ENCODE measurements around the gene SEC22B. TPM values are rescaled to one million over a fixed set of nuclear protein-coding genes. Genes with fewer than 3 reads are reported as not detected.
A peak's percentile ranks its signal among the peaks of the same experiment; 100 is the strongest.
"Not testable (repeated sequence)": the region's sequence is repeated elsewhere in the genome, so short reads cannot be mapped to it uniquely, and the experiment has no call there.

Gene SEC22B
- total RNA-seq, 2 experiments from 2014 or later: 23.2 to 24.9 TPM

- H3K36me3 Mint-ChIP-seq (ENCODE audit: low read depth); CTCF ChIA-PET; H3K4me1 ChIP-seq (ENCODE audit: insufficient read depth, low read length); H3K36me3 ChIP-seq (ENCODE audit: insufficient read depth, low read length); intact Hi-C loops (cut with DNase I, micrococcal nuclease); H3K27me3 ChIP-seq (ENCODE audit: control insufficient read depth in 1 of 2, insufficient read depth in 2 of 2, low read length in 2 of 2); H3K4me3 Mint-ChIP-seq; H3K9me3 ChIP-seq (ENCODE audit: control insufficient read depth in 1 of 2, insufficient read depth in 1 of 2, low read length in 2 of 2); H3K4me3 ChIP-seq (ENCODE audit: low read length); H3K27ac ChIP-seq (ENCODE audit: low read depth in 1 of 2, low read length in 2 of 2); H3K9me3 Mint-ChIP-seq; H3K27me3 Mint-ChIP-seq; ATAC-seq (ENCODE audit: poor library complexity); H3K27ac Mint-ChIP-seq; POLR2A ChIA-PET: not testable (repeated sequence)
- H3K4me1 Mint-ChIP-seq (ENCODE audit: low read depth): peaks cover 21% of the 10 kb centered on the region
- peak in 3 of 14 experiments; percentile 21 to 42 (median 27) for DNase-seq
Observed at GRCh38 chr1:120123813-120124510, 52.4 kb downstream of the SEC22B start.

- intact Hi-C loops (cut with DNase I, micrococcal nuclease); H3K4me1 ChIP-seq (ENCODE audit: insufficient read depth, low read length); POLR2A ChIA-PET; H3K27me3 Mint-ChIP-seq; H3K36me3 Mint-ChIP-seq (ENCODE audit: low read depth); H3K9me3 Mint-ChIP-seq; H3K9me3 ChIP-seq (ENCODE audit: control insufficient read depth in 1 of 2, insufficient read depth in 1 of 2, low read length in 2 of 2); CTCF ChIA-PET; H3K27me3 ChIP-seq (ENCODE audit: control insufficient read depth in 1 of 2, insufficient read depth in 2 of 2, low read length in 2 of 2); H3K36me3 ChIP-seq (ENCODE audit: insufficient read depth, low read length); H3K4me3 ChIP-seq (ENCODE audit: low read length); H3K27ac ChIP-seq (ENCODE audit: low read depth in 1 of 2, low read length in 2 of 2): not testable (repeated sequence)
- ATAC-seq (ENCODE audit: poor library complexity) (peak; percentile 62), DNase-seq (peak in 1 of 14 experiments; percentile 44)
- peak overlapping the region; percentile 39 for H3K4me3 Mint-ChIP-seq
- peaks cover 21% of the 10 kb centered on the region for H3K4me1 Mint-ChIP-seq (ENCODE audit: low read depth)
- H3K27ac Mint-ChIP-seq: peak overlapping the region; percentile 30
Observed at GRCh38 chr1:120122262-120122893, 53.9 kb downstream of the SEC22B start.

GRCh38 chr1:120121830-120122229 is 54.5 kb downstream of the SEC22B start:
- H3K9me3 ChIP-seq (ENCODE audit: control insufficient read depth in 1 of 2, insufficient read depth in 1 of 2, low read length in 2 of 2); H3K27ac Mint-ChIP-seq; H3K4me1 ChIP-seq (ENCODE audit: insufficient read depth, low read length); H3K27me3 ChIP-seq (ENCODE audit: control insufficient read depth in 1 of 2, insufficient read depth in 2 of 2, low read length in 2 of 2); H3K36me3 Mint-ChIP-seq (ENCODE audit: low read depth); ATAC-seq (ENCODE audit: poor library complexity); POLR2A ChIA-PET; H3K4me3 ChIP-seq (ENCODE audit: low read length); CTCF ChIA-PET; intact Hi-C loops (cut with DNase I, micrococcal nuclease); H3K27me3 Mint-ChIP-seq; H3K4me3 Mint-ChIP-seq; DNase-seq; H3K27ac ChIP-seq (ENCODE audit: low read depth in 1 of 2, low read length in 2 of 2); H3K36me3 ChIP-seq (ENCODE audit: insufficient read depth, low read length); H3K9me3 Mint-ChIP-seq: not testable (repeated sequence)
- peaks cover 21% of the 10 kb centered on the region for H3K4me1 Mint-ChIP-seq (ENCODE audit: low read depth)

- H3K9me3 ChIP-seq (ENCODE audit: control insufficient read depth in 1 of 2, insufficient read depth in 1 of 2, low read length in 2 of 2); H3K4me3 ChIP-seq (ENCODE audit: low read length); H3K27me3 Mint-ChIP-seq; H3K27ac Mint-ChIP-seq; ATAC-seq (ENCODE audit: poor library complexity); DNase-seq; CTCF ChIA-PET; H3K4me1 ChIP-seq (ENCODE audit: insufficient read depth, low read length); POLR2A ChIA-PET; H3K27ac ChIP-seq (ENCODE audit: low read depth in 1 of 2, low read length in 2 of 2); H3K9me3 Mint-ChIP-seq; H3K36me3 ChIP-seq (ENCODE audit: insufficient read depth, low read length); H3K4me3 Mint-ChIP-seq; intact Hi-C loops (cut with DNase I, micrococcal nuclease); H3K36me3 Mint-ChIP-seq (ENCODE audit: low read depth); H3K27me3 ChIP-seq (ENCODE audit: control insufficient read depth in 1 of 2, insufficient read depth in 2 of 2, low read length in 2 of 2): not testable (repeated sequence)
- H3K4me1 Mint-ChIP-seq (ENCODE audit: low read depth): peaks cover 21% of the 10 kb centered on the region
Observed at GRCh38 chr1:120120525-120120924, 55.8 kb downstream of the SEC22B start.

- ATAC-seq (ENCODE audit: poor library complexity); H3K27me3 ChIP-seq (ENCODE audit: control insufficient read depth in 1 of 2, insufficient read depth in 2 of 2, low read length in 2 of 2); DNase-seq; H3K4me3 Mint-ChIP-seq; H3K27ac Mint-ChIP-seq; H3K36me3 Mint-ChIP-seq (ENCODE audit: low read depth); H3K36me3 ChIP-seq (ENCODE audit: insufficient read depth, low read length); H3K9me3 Mint-ChIP-seq; H3K27me3 Mint-ChIP-seq; H3K4me1 ChIP-seq (ENCODE audit: insufficient read depth, low read length); intact Hi-C loops (cut with DNase I, micrococcal nuclease); H3K27ac ChIP-seq (ENCODE audit: low read depth in 1 of 2, low read length in 2 of 2); H3K4me1 Mint-ChIP-seq (ENCODE audit: low read depth); H3K4me3 ChIP-seq (ENCODE audit: low read length); CTCF ChIA-PET; H3K9me3 ChIP-seq (ENCODE audit: control insufficient read depth in 1 of 2, insufficient read depth in 1 of 2, low read length in 2 of 2); POLR2A ChIA-PET: not testable (repeated sequence)
Observed at GRCh38 chr1:120117371-120118177, 58.7 kb downstream of the SEC22B start.

GRCh38 chr1:120116094-120116493 is 60.2 kb downstream of the SEC22B start:
- H3K4me1 Mint-ChIP-seq (ENCODE audit: low read depth); intact Hi-C loops (cut with DNase I, micrococcal nuclease); H3K9me3 ChIP-seq (ENCODE audit: control insufficient read depth in 1 of 2, insufficient read depth in 1 of 2, low read length in 2 of 2); H3K27me3 ChIP-seq (ENCODE audit: control insufficient read depth in 1 of 2, insufficient read depth in 2 of 2, low read length in 2 of 2); H3K4me3 ChIP-seq (ENCODE audit: low read length); H3K27ac ChIP-seq (ENCODE audit: low read depth in 1 of 2, low read length in 2 of 2); ATAC-seq (ENCODE audit: poor library complexity); CTCF ChIA-PET; H3K9me3 Mint-ChIP-seq; H3K27ac Mint-ChIP-seq; H3K27me3 Mint-ChIP-seq; H3K36me3 ChIP-seq (ENCODE audit: insufficient read depth, low read length); H3K4me3 Mint-ChIP-seq; DNase-seq; H3K36me3 Mint-ChIP-seq (ENCODE audit: low read depth); H3K4me1 ChIP-seq (ENCODE audit: insufficient read depth, low read length); POLR2A ChIA-PET: not testable (repeated sequence)

- H3K36me3 Mint-ChIP-seq (ENCODE audit: low read depth); H3K4me1 ChIP-seq (ENCODE audit: insufficient read depth, low read length); intact Hi-C loops (cut with DNase I, micrococcal nuclease); H3K27ac Mint-ChIP-seq; DNase-seq; H3K27ac ChIP-seq (ENCODE audit: low read depth in 1 of 2, low read length in 2 of 2); H3K4me3 Mint-ChIP-seq; ATAC-seq (ENCODE audit: poor library complexity); H3K9me3 ChIP-seq (ENCODE audit: control insufficient read depth in 1 of 2, insufficient read depth in 1 of 2, low read length in 2 of 2); POLR2A ChIA-PET; H3K9me3 Mint-ChIP-seq; CTCF ChIA-PET; H3K36me3 ChIP-seq (ENCODE audit: insufficient read depth, low read length); H3K4me3 ChIP-seq (ENCODE audit: low read length); H3K27me3 Mint-ChIP-seq; H3K4me1 Mint-ChIP-seq (ENCODE audit: low read depth); H3K27me3 ChIP-seq (ENCODE audit: control insufficient read depth in 1 of 2, insufficient read depth in 2 of 2, low read length in 2 of 2): not testable (repeated sequence)
Observed at GRCh38 chr1:120113134-120113533, 63.2 kb downstream of the SEC22B start.
